Right lung (tissue), 5 donors: ENCODE data around the gene OGFOD3. TPM values are rescaled to one million over a fixed set of nuclear protein-coding genes. Genes with fewer than 3 reads are reported as not detected.

Experiments
- DNase-seq, 2 donors: peaks; one replicate each; pipeline ENCODE4 v3.0.0-alpha.2; 2013
- polyA plus RNA-seq, 5 donors: library from polyadenylated mRNA; unstranded; fragments of 120-200 nt; gene quantifications; one replicate each; pipeline versions ENCODE4 v1.2.1 to v1.2.3, GENCODE V29; 2013; ENCODE audit warnings: inconsistent platforms in 1 of 5, low replicate concordance in 1 of 5; ENCODE audit not compliant: insufficient read length in 5 of 5, insufficient read depth in 1 of 5

The OGFOD3 gene
- polyA plus RNA-seq, 5 donors, result 18.5 to 35.4 (median 26.2) TPM

DNA sequence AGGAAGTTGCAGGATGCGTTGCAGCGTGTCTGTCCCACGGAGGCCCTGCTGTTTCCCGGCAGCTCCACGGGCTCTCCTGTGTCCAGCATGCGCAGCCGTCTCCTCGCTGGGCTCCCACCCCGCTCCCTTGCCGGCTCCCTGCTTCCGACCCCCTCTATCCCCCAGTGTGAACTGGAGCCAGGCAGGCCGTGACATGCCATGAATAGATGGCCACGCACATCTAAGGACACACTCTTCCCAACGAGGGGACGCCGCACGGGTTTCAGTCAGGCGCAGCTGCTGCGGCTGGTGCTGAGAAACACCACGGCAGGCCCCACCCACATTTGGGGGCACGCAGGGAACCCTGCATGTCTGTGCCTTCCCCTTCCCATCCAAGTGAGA lies 9.5 kb downstream of the OGFOD3 start:
- no peak for DNase-seq

DNA sequence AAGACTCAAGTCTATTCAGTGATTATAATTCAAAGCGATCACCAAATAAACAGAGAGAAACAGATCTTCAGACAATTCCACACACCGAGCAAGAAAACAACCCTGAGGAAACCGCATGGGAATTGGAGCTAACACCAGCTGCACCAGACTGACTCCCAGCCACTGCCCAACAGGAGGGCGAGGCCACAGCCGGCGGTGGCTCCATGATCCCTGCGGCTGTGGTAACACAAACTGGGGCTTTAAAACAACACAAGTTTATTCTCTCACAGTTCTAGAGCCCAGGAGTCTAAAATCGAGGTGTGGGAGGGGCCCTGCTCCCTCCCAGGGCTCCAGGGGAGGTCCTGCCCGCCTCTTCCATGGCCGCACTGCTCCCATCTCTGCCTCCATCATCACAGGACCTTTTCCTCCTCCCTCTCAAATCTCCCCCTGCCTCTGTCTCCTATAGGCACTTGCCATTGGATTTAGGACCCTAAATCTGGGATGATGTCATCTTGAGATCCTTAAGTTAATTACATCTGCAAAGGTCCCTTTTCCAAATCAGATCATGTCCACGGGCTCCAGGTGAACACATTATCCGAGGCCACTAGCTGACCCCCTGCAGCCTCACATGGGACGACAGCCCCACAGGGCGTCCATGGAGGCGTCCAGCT lies 10.0 kb downstream of the OGFOD3 start:
- DNase-seq, result no peak

DNA sequence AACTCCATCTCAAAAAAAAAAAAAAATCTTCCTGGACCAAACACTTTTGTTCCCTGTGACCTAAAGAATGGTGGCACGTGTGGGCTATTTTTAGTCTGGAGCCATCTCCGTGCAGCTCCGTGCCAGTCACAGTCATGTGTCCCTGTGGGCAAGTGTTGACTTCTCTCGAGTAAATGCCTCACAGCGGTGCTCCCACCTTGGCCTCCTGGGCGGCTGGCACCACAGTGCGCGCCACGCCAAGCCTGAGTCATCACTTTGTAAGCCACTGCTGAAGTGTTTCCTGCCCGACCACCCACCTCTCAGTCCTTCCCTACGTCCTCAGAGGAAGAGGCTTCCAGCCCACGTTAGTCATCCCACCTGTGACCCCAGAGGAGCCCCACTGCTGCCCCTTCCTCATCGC lies 11.1 kb downstream of the OGFOD3 start:
- no peak for DNase-seq

DNA sequence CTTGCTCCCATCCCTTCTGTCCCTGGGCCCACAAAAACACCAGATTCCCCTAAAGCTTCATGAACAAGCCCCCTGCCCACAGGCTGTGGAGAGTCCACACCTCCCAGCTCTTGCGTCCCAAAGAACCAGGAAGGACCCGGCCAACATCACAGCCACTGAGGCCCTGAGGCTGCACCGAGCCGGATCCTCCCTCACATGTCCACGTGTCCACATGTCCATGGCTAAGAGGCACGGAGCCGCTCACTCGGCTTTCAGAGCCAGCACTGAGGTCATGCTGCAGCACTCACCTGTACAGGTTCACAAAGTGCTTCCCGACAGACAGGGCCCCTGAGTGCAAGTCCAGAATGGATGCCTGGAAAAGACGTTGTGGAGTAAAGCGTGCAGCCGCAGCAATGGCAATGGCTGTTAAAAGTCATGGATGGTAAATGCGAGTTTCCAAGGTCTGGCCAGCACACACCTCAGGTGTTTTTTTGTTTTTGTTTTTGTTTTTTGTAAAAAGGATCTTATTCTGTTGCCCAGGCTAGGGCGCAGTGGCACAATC lies 12.2 kb downstream of the OGFOD3 start:
- no peak for DNase-seq

DNA sequence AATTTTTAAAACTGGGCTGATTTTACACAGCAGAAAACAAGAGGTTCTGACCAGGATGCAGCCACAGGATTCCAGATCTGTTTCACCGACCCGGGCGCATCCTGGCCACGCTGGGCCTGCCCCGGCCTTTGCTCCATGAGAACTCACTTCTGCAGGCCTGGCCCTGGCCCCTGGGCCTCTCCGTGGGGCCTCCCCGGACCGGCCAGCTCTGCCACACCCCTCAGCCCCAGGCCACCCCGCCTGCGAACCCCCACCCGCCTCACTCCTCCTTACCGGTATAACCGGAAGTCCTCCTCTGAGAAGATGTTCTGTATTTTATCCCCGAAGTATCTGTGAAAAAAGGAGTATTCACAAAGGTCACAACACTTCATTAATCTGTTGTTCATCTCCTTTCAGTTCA lies 13.3 kb downstream of the OGFOD3 start:
- no peak for DNase-seq

DNA sequence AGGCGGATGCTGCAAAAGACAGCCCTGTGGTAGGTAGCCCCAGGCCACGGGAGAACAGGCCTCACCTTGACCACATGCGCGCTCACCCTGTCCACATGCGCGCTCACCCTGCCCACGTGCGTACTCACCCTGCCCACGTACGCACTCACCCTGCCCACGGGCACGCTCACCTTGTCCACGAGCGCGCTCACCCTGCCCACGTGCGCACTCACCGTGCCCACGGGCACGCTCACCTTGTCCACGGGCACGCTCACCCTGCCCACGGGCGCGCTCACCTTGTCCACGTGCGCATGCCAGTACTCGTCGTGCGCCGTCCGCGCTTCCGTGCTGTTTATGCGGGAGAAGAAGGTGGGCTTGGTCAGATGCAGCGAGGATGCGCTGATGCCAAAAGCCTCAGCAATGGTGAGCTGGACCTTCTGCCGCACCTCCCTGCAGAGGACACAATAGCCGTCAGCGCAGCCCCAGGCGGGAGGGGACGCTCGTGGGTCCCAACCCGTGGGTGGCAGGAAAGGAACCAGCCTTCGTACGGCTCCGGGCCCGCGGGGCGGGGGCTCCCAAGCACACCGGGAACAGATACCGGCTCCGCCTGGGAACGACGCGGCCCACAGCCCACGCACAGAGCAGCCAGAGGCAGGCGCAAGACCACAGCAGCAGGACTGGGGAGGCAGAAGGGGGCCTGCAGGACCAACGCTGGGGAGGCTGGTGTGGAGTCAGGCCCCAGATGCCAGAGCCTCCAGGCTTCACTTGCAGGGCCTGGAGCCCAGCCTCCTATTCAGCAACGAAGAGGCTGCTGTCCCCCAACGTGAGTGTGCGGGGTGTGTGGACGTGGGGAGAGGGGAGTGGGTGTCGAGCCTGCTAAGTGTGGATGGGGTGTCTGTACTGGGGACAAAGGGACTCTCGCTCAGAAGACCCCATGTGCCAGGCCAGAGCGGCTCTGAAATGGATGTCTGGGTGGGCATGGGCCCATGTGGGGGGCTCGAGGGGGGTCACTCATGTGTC lies 14.4 kb downstream of the OGFOD3 start:
- DNase-seq, result no peak

DNA sequence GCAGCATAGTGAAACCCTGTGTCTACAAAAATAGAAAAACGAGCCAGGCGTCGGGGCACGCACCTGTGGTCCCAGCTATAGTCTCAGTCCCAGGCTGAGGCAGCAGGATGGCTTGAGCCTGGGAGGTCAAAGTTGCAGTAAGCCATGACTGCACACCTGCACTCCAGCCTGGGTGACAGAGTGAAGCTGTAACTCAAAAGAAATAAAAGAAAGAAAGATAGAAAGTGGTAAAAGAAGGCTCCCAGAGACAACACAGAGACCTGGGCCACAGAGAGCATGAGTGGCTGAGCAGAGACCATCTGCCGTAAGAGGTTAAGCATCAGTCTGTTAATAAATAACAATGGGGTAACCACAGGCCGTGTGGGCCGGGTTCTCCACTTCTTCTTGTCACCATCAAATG lies 15.5 kb downstream of the OGFOD3 start:
- no peak for DNase-seq

DNA sequence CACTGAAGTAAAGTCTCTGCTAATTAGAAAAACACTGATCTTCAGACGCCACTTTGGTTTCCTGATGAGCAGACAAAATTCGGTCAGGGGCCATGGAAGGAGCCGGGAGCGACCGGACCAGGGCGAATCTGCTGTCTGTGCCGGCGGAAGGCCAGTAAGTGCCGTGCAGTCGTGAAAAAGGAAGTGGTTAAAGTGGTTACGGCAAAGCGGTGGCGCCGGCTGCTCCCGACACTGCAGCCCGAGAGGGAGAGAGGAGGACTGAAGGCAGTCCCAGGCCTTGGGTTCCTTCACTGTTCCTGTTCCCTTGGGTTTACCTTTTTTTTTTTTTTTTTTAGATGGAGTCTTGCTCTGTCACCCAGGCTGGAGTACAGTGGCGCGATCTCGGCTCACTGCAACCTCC lies 17.6 kb downstream of the OGFOD3 start:
- no peak for DNase-seq

DNA sequence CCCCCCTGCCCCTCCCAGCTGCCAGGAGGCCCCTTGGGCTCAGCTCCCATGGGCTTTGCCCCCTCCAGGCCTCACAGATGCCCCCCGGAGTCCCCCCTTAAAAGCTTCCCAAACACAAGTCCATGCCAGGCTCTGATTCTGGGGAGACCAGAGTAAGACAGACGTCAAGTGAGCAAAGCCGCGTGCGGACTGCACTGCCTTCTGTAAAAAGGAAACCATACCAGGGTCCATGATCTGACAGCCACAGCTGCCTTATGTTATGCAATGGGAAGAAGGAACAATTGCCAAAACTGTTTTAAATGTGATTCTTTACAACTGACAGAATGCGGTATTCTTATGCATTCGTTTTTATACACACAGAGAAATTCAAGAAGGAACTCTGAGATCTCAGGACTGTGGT lies 18.2 kb downstream of the OGFOD3 start:
- peak; percentile 45 to 52 for DNase-seq

DNA sequence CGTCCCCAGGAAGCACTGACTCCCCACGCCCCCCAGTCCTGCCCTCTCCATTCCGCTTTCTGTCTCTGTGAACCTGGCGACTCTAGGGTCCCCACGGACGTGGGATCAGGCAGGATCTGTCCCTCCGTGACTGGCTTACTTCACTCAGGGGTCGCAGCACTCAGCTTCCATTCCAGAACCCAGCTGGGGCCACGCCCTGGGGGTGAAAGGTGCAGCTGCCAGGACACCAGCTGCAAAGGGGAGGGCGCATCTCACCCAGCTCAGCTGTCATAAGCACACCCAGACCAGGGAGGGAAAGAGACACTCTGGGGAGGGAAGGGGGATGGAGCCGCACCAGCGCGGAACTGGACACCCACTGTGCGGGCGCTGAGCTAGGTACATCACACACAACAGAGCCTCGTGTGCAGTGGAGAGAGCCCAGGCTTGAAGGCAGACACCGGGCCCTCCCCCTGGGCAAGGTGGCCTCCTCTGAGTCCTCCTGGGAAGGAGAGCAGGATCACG lies 18.7 kb downstream of the OGFOD3 start:
- DNase-seq, result no peak

DNA sequence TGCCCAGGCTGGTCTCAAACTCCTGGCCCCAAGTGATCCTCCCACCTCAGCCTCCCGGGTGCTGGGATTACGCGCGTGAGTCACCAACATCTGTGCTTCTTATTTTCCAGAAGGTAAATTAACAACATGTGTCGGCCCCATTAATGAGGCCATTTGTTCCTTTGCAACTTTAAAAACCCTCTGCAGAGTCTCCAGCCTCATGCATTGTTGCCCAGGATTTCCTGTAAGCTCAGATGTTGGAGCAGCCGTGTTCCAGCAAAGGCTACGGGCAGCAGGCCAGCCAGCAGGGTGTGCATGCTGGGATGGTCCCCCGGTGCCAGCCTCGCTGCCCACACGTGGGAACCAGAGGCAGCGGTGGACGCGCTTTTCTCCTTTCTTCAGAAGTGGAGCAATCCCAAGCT lies 19.3 kb downstream of the OGFOD3 start:
- DNase-seq, result no peak

DNA sequence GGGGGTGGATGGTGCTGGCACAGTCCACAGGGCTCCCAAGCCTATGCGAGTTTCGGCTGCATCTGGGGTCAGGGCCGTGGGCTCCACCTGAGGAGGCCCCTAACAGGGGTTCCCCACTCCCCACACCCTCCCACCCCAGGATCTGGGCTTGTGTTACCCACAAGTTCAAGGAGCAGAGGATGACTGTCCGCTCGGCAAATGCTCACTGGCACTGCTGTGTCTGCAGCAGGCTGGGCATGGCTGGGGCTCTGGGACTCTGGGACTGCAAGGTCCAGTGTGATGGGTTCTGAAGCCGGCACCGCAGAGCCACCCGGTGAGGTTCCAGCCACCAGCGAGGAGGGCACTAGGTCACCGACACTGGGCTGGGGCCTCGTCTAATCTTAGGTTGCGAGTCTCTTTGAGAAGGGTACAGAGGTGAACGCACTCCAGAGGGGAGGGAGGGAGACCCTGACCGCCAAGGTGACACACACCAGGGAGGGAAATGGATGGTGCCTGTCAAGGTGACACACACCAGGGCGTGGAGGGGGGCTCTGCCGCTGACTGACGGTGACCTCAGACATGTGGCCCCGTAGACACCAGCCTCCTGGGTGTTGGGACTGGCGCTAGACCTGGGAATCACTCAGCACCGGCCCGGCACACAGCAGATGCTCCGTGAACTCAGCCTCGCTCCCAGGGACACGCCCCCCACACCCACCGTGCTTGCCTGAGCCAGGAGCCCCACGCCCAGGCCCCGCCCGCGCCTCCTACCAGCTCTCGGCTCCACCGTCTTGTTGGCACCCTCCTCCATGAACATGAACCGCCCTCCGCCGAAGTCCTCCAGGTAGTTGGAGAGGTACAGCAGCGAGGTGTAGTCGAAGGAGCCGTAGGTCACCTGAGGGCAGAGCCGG lies 20.7 kb downstream of the OGFOD3 start:
- no peak for DNase-seq

DNA sequence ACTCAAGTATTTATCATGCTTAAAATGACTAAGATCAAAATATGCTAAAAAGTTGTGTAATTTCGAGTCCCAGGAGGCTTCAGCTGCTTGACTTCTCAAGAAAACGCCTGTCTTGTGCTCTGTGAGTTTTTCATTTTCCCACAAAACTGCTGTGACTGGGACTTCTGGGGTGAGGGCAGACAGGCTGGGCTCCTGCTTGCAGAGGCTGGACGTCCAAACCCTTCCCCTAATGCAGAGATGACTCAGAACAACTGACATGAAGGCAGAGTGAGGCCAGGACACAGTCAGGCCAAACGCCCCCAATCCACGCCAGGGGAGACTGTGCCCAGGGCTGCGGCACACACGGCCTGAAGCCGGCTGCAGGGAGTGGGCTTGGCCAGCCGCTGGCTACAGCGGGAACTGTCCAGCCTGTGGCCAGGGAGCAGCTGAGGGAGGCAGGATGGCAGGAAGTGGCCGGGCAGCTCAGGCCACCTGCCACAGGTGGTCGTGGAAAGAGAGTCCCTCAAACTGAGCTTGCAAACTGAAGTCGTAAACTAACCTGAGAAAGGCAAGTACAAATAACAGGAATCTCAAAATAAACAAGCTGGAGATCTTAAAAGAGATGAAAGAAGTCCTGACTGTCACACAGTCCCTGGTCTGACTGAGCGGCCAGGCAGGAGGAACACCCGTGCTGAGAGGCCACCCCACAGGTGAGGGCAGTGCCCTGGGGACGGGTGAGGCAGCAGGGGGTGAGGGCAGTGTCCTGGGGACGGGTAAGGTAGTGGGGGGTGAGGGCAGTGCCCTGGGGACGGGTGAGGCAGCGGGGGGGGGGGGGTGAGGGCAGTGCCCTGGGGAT lies 21.6 kb downstream of the OGFOD3 start:
- no peak for DNase-seq

DNA sequence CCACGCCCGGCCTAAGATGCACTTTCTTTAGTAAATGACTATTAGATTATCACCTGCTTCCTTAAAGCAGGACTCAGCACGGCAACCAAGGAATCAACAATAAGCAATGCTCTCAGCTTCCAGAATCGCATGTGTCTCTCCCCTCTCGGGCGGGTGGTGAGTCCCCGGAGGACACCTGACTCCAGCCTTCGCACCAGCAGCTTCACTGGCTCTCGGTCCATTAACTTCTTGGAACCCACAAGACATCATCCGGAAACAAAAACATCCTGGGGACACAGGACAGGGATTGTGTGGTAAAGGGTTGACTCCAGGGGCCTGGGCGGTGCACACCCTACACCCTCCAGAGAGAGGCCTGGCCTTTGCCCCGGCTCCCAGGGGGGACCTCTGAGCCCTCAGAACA lies 24.1 kb downstream of the OGFOD3 start:
- DNase-seq, result no peak

DNA sequence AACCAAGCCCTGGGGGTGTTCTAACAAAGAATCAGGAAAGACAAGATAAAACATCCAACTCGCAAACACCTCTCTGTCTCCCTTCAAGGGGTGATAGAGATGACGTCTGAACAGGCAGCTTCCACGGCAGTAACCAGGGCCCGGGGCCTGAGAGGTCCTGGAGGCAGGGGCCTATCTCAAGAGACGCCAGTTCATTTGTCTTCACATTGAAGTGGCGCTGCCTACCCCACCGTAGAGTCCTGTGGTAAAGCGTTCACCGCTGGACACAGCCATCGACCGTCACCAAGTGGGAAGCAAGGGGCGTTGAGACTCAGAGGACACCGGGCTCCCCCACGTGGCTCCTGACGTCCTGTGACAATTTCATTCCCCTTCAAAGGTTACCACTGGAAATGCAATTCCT lies 25.4 kb downstream of the OGFOD3 start:
- no peak for DNase-seq

DNA sequence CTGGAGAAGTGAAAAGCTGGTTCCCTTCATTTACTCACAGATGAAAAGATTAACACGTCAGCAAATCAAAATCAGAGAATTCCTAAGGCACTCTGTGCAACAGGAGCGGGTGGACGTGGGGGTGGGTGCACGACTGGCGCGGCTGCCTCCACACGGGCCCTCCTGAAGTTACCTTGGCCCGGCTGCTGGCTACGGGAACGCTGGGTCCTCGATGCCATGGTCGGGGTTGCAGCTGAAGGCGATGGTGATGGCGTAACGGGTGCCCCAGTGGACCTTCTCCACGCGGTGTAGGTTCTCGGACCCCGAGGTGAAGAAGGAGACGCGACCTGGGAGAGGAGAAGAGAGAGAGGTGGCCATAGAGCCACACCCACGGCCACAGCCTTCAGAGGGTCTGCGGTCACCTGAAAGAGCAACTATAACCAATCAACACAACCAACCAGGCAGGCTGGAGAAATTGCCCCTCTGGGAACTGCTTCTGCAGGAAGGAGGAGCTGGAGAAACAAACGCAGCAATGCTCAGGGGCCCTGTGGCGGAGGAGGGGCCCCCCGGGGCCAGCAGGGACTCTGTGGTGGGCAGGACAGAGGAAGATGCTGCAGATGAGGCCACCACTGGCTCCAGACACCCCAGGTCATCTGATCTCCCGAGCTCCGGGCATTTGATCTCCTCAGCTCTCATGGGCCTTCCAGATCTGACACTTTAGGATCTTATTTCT lies 26.0 kb downstream of the OGFOD3 start:
- DNase-seq, result no peak

DNA sequence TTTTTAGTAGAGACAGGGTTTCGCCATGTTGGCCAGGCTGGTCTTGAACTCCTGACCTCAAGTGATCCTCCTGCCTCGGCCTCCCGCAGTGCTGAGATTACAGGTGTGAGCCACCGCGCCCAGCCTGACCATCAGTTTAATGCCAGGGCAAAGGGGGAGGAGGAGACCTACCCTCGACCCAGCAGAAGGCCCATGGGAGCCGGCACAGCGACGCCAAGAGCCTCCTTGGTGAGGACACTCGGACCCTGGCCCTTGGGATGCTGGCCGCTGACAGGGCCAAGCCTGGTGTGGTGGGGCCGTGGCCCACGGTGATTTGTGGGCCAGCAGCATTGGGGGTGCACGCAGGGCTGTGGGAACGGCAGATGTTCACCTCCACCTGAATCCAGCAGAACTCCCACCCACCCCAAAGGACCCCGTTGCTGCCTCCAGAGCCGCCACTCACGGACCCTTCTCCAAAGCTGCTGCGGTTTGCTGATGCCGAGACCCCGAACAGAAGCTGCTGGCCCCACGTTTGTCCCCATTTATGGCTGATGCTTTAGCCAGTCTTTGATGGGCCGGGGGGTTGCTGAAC lies 26.8 kb downstream of the OGFOD3 start:
- DNase-seq, result no peak

DNA sequence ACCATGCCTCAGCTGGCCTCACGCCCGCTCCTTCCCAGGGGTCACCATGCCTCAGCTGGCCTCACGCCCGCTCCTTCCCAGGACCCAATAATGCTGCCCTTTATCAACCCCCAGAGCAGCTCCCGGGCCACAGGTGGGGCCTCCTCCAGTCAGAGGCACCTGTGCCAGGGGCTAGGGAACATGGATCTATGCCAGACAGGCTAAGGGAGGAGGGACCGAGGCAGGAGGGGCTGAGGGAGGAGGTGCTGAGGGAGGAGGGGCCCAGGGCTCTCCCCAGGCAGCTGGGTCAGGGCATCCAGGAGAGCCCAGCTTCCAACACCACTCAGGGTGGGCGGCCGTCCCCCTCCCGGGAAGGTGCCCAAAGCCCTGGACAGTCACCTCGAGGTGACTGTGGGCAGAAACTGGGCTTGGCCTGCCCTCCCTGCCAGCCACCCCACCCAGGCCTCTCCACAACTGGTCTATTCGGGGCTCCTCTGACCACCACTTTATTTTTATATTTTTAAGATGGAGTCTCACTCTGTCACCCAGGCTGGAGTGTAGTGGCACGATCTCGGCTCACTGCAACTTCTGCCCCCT lies 27.4 kb downstream of the OGFOD3 start:
- no peak for DNase-seq
